Measurements from ENCODE around the gene DUSP10. TPM values are rescaled to one million over a fixed set of nuclear protein-coding genes. Genes with fewer than 3 reads are reported as not detected.

Gene DUSP10
- total RNA-seq, 2 experiments from 2014 or later: 2.6 to 4.4 TPM

- Histone ChIP-seq H4K20me1 (ENCODE audit: insufficient read depth, low read length) (no peaks in the 10 kb centered on the region), H3K4me1 (ENCODE audit: insufficient read depth, low read length, poor library complexity, severe bottlenecking) (peaks cover 6% of the 10 kb centered on the region), H3K79me2 (ENCODE audit: insufficient read depth, low read depth, low read length) (no peaks in the 10 kb centered on the region), H3K36me3 (ENCODE audit: insufficient read depth, low read length) (no peaks in the 10 kb centered on the region), H2AFZ (ENCODE audit: low read length) (no peak overlapping the region), H3K4me2 (ENCODE audit: low read length) (no peak overlapping the region), H3K9me3 (ENCODE audit: low read length) (no peaks in the 10 kb centered on the region), H3K9me2 (ENCODE audit: insufficient read depth, low read length) (no peaks in the 10 kb centered on the region), H3K4me3 (ENCODE audit: low read depth, low read length, poor library complexity, severe bottlenecking) (no peak overlapping the region), H3K27ac (ENCODE audit: low read depth, low read length, poor library complexity, severe bottlenecking) (no peak overlapping the region)
- CTCF ChIA-PET (ENCODE audit: unreplicated experiment): no interaction called here
- no peak for DNase-seq (ENCODE audit: low spot score)
- TF ChIP-seq EZH2phosphoT487 (IDR thresholded peaks at IDR 0.05; ENCODE audit: borderline replicate concordance, low read depth, low read length) (no peak), CTCF (conservative IDR thresholded peaks at IDR 0.05; ENCODE audit: low read length) (no peak)
- BruUV-seq (replicated peaks): no TSS peak
- intact Hi-C loops (cut with micrococcal nuclease; ENCODE audit: unreplicated experiment): no loop called here
- POLR2A ChIA-PET: interaction anchor here (0.7 to 0.9 kb wide), 2 partner anchors 14 to 33 kb away, joined by 5 read pairs; no protein-coding TSS in a partner anchor
These were observed 34.8 kb upstream of the DUSP10 start for GRCh38 chr1:221776495-221777301.

- no peaks in the 10 kb centered on the region for H3K9me2 ChIP-seq (ENCODE audit: insufficient read depth, low read length)
- H3K36me3 ChIP-seq (ENCODE audit: insufficient read depth, low read length): no peaks in the 10 kb centered on the region
- no peaks in the 10 kb centered on the region for H3K9me3 ChIP-seq (ENCODE audit: low read length)
- DNase-seq (ENCODE audit: low spot score): no peak
- intact Hi-C loops (cut with micrococcal nuclease; ENCODE audit: unreplicated experiment): no loop called here
- ChIA-PET POLR2A (interaction anchor here (0.6 to 0.7 kb wide), 3 partner anchors 12 to 760 kb away, joined by 3 to 6 read pairs (median 4); no protein-coding TSS in a partner anchor), CTCF (ENCODE audit: unreplicated experiment) (interaction anchor here (1.3 kb wide), 1 partner anchor 16 kb away, joined by 3 read pairs; no protein-coding TSS in a partner anchor)
- H3K4me3 ChIP-seq (ENCODE audit: low read depth, low read length, poor library complexity, severe bottlenecking): no peak overlapping the region
- BruUV-seq (replicated peaks): no TSS peak
- no peaks in the 10 kb centered on the region for H3K79me2 ChIP-seq (ENCODE audit: insufficient read depth, low read depth, low read length)
- no peak for TF ChIP-seq EZH2phosphoT487 (IDR thresholded peaks at IDR 0.05; ENCODE audit: borderline replicate concordance, low read depth, low read length)
- H3K4me2 ChIP-seq (ENCODE audit: low read length): no peak overlapping the region
- no peaks in the 10 kb centered on the region for H4K20me1 ChIP-seq (ENCODE audit: insufficient read depth, low read length)
- H2AFZ ChIP-seq (ENCODE audit: low read length): no peak overlapping the region
- H3K4me1 ChIP-seq (ENCODE audit: insufficient read depth, low read length, poor library complexity, severe bottlenecking): peaks cover 6% of the 10 kb centered on the region
- H3K27ac ChIP-seq (ENCODE audit: low read depth, low read length, poor library complexity, severe bottlenecking): no peak overlapping the region
These were observed 33.3 kb upstream of the DUSP10 start for GRCh38 chr1:221775206-221775605.

GRCh38 chr1:221774054-221774842 is 32.4 kb upstream of the DUSP10 start:
- no peak overlapping the region for H3K27ac ChIP-seq (ENCODE audit: low read depth, low read length, poor library complexity, severe bottlenecking)

More at GRCh38 chr1:221774054-221774842, 32.4 kb upstream of the DUSP10 start:
- H3K9me3 ChIP-seq (ENCODE audit: low read length): no peaks in the 10 kb centered on the region
- no peaks in the 10 kb centered on the region for H3K79me2 ChIP-seq (ENCODE audit: insufficient read depth, low read depth, low read length)
- H3K36me3 ChIP-seq (ENCODE audit: insufficient read depth, low read length): no peaks in the 10 kb centered on the region
- no peak for DNase-seq (ENCODE audit: low spot score)
- no peak overlapping the region for H3K4me2 ChIP-seq (ENCODE audit: low read length)
- no peaks in the 10 kb centered on the region for H3K9me2 ChIP-seq (ENCODE audit: insufficient read depth, low read length)
- intact Hi-C loops (cut with micrococcal nuclease; ENCODE audit: unreplicated experiment): no loop called here
- H3K4me1 ChIP-seq (ENCODE audit: insufficient read depth, low read length, poor library complexity, severe bottlenecking): peaks cover 6% of the 10 kb centered on the region
- ChIA-PET CTCF (ENCODE audit: unreplicated experiment) (no interaction called here), POLR2A (interaction anchor here (0.7 to 1.5 kb wide), 6 partner anchors 9 to 759 kb away, joined by 3 to 6 read pairs (median 4); no protein-coding TSS in a partner anchor)
- H3K4me3 ChIP-seq (ENCODE audit: low read depth, low read length, poor library complexity, severe bottlenecking): no peak overlapping the region
- TF ChIP-seq CTCF (conservative IDR thresholded peaks at IDR 0.05; ENCODE audit: low read length) (no peak), EZH2phosphoT487 (IDR thresholded peaks at IDR 0.05; ENCODE audit: borderline replicate concordance, low read depth, low read length) (no peak)
- BruUV-seq (replicated peaks): no TSS peak
- no peak overlapping the region for H2AFZ ChIP-seq (ENCODE audit: low read length)
- no peaks in the 10 kb centered on the region for H4K20me1 ChIP-seq (ENCODE audit: insufficient read depth, low read length)

All from OCI-LY7 (cell line).